GM21515 (cell line): ENCODE measurements around the gene ZNF407.

Source experiments
- ATAC-seq: cut with Tn5 transposase; IDR thresholded peaks from one replicate; pipeline ENCODE4 v1.9.1; 2021; ENCODE audit not compliant: unreplicated experiment

The ZNF407 gene

DNA sequence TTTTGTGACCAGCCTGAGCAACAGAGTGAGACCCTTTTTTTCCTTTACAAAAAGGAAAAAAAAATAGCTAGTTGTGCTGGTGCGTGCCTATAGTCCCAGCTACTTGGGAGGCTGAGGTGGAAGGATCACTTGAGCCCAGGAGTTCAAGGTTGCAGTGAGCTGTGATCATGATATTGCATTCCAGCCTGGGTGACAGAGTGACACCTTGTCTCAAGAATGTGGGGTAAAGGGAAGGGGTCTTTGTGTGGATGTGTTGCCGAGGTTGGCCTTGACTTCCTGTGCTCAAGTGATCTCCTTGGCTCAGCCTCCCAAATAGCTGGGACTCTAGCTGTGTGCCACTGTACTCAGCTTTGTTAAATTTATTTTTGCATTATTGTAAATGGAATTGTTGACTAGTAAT, 120.6 kb downstream of the ZNF407 start:
- ATAC-seq: no peak

DNA sequence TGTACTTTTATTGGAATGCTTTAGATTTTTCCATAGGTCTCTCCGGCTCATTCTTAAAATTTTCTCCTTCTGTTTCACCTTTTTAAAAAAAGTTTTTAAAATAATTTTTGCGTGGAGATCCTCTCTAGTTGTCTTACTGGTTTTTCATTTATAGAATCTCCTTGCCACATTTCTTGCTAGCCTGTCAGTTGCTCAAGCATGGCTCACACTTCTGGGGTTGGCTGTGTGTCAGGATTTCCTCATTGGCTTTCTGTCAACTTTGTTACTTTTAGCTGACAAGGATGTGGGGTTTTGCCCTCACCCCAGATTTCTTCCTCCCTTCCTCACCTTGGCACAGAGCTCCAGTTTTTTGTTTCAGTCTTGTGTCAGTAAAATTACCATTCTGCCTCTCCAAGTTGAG, 124.6 kb downstream of the ZNF407 start:
- ATAC-seq: no peak

DNA sequence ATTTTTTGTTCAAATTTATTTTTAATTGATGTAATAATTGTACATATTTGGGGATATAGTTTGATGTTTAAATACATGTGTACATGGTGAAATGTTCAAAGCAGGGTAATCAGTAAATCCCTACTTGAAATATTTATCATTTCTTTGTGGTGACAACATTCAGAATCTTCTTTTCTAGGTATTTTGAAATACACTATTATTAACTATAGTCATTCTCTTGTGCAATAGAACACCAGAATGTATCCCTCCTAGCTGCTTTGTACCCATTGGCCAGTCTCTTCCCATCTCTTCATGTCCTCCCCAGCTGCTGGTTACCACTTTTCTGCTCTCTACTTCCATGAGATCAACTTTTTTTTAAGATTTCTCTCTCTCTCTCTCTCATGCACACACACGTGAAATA, 126.5 kb downstream of the ZNF407 start:
- ATAC-seq: no peak

DNA sequence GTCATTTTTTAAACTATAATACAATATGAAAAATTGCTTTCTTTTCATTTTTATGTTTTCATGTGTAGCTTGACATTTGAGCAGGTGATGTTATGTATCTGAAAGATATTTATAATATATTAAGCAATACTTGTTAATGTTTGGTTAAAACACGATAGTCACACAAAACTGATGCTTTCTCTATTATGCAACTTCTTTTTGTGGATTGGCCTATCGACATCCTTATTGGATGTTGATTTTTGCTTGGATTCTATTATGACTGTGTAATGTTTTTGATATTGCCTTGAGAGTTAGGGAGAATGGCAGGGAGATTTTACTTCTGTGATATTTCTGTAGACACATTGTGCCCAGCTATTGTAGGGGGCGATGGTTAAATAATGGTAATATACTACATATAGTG, 128.0 kb downstream of the ZNF407 start:
- ATAC-seq: no peak

DNA sequence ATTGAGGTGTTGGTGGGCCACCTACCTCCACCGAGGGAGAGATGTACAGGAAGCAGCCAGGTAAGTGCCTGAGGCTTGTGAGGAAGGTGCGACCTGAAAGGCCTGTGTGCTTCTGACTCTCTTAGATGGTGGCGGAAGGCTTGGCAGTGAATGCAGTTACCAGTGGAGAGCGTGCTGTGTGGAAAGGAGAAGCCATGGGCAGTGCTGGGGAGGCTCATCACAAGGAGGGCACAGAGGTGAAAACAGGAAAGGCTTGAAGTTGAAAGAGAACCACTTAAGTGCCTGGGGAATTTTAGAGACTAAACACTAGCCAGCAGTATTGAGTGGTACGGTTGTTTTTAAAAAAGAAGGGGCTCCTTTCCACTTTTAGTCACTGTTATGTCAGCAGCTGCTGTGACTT, 130.9 kb downstream of the ZNF407 start:
- no peak for ATAC-seq

DNA sequence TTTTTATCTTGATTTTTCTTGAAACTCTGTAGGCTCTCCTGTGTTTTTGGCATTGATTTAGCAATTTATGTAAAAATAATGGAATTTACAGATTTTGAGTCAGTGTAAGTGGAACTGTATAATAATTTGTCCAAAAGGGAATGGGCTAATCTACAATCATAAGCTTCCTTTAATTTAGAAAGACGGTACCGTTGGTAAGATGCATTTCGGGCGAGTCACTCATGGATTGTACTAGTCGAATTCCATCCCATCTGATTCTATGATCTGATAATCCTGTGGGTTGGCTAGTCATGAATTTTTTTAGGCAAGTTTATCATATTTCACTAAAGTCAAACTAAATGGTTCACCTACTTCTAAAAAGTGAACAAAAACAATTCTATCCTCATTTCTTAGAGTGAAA, 133.4 kb downstream of the ZNF407 start:
- ATAC-seq: no peak

DNA sequence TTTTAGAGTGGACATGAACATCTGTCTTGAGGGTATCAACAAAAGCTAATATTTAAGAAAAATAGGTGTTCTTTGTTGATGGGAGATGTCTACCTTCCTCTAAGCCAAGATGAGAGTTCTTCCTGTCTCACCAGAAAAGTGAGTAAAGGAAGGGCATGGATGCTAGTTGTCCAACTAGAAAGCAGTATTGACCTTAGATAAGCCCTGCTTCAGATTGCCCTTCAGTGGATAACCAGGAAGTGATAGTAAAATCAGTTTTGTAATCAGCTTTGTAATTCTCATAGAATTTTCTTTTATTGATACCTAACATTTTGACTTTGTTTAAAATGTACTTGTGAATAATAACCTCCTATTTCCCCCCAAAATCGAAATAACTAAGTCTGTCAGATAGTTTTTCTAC, 134.7 kb downstream of the ZNF407 start:
- no peak for ATAC-seq

DNA sequence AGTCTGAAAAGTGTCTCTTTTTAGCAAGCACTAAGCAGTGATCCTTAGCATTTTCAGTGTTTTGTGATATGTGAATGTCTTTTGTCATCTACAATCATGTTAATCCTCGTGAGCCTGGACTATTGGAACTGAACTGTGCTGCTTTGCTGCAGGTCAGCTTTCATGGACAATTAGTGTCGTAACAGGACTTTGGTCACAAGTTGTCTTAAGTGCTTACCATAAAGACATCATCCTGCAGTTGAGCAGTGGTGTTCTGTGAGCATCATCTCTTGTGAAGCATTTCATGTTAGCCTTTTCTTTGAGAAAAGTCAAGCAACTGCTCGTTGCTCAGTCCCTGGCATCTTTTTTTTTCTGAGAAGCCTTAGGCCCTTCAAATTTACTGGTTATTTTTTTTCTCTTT, 135.9 kb downstream of the ZNF407 start:
- ATAC-seq: no peak

DNA sequence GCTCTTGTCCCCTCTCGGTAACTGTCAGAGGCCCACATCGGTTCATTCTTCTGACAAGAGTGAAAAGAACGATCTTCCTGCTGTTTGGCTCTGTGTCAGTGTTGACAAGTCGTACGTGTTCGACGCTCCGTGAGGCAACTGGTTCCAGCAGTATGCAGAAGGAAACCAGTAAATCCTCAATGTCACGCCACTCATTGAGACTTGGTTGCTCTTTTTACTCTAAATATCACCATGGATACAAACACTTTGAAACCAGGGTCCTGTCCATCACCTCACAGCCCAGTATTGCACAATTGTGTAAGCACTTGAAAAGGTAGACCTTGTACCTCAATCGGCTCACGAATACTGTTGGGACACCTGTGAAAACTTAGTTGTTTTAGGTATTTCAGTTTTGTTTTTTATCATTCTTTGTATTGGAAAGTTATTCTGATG, 136.4 kb downstream of the ZNF407 start:
- ATAC-seq: no peak

DNA sequence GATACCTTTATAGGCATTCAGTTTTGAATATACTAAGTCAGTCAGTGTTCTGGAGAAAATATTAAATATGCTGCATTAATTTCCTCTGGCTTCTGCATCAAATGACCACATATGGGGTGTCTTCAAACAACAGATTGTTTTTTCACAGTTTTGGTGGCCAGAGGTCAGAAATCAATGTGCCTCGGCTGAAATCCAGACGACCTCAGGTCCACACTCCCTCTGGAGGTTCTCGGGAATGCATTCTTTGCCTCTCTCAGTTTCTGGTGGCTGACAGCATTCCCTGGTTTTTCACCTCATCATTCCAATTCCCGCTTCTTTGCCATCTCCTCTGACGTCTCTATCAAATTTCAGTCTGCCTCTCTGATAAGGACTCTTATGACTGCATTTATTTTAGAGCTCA, 142.3 kb downstream of the ZNF407 start:
- ATAC-seq: no peak

DNA sequence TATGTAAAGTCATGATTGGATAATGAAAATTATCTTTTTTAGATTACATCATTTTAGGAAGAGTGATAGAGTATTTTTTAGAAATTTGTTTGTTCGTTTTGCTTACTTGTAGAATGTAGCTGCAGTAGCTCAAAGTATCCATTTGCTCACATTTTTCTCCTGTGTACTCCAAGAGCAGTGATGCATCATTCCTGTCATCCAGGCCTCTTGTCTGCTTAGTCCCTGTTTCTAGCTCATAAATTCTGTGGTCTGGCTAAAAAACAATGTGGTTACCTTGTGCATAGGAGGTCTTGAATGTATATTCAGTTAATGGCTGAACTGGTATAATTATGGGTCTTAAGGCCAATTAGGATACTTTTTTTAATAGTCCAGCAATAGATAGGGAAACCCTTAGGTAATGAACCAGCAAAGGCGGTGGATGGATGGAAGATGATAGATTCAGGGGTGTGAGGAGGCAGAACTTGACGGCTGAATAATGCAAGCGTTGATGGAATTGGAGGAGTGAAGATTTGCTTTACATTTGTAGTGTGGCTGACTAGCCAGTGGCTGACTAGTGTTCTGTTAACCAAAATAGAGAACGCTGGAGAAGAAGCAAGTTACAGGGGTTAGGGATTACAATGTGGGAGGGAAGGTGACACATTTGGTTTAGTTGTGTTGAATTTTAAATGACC, 145.0 kb downstream of the ZNF407 start:
- ATAC-seq: no peak

DNA sequence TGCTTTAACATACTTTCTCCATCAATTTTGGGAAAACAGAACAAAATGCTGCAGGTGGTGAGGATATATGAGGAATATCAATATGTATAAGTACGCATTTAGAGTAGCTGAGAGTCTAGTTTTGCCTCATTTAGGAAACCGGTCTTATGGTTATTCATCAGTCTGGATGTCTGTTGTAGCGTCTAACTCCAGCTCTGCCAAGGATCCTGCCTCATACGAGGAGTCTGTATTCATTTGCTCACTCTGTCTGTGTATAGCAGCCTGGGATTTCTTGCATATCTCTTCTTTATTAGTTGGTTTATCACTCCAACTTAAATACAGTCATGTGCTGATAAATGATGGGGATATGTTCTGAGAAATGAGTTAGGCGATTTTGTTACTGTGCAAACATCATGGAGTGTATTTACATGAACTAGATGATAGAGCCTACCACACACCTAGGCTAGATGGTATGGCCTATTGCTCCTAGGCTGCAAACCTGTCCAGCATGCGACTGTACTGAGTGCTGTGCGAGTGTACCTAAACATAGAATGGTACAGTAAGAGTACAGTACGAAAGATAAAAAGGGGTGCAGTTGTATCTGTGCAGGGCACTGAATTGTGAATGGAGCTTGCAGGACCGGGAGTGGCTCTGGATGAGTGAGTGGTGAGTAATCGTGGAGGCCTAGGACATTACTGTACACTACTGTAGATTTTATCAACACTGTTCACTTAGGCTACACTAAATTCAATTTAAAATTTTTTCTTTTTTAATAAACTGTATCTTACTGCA, 148.1 kb downstream of the ZNF407 start:
- ATAC-seq: no peak

DNA sequence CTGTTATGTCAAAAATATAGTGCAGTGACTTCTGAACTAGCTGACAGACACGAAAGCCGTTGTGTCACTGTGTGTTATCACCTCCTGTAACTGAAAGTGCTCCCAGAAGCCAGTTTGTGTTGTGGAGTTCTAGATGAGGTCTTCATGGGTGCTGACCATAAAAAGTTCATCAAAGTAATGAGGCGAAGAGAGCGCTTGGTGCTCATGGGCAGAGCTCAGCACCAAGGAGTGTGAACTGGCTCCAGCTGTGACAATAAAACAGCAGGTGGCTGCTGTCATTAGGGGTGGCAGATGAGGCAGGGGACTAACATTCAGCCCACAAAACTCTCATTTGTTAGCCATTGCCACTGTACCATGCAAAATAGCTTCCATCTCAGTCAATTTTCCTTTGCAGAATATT, 151.1 kb downstream of the ZNF407 start:
- ATAC-seq: no peak

DNA sequence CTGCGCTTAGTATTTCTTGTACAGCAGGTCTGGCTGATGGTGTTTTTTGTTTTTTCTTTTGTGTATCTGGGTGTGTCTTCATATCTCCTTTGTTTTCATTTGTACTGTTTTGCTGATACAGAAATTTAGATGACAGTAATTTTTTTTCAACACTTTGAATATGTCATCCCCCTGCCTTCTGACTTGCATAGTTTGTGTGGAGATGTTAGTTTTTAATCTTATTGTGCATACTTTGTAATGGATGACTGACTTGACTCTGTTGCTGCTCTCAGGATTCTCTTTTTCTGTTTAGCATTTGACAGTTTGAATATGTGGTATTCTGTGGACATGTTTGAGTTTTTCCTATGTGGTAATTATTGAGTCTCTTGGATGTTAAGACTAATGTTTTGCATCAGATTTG, 161.3 kb downstream of the ZNF407 start:
- ATAC-seq: no peak

DNA sequence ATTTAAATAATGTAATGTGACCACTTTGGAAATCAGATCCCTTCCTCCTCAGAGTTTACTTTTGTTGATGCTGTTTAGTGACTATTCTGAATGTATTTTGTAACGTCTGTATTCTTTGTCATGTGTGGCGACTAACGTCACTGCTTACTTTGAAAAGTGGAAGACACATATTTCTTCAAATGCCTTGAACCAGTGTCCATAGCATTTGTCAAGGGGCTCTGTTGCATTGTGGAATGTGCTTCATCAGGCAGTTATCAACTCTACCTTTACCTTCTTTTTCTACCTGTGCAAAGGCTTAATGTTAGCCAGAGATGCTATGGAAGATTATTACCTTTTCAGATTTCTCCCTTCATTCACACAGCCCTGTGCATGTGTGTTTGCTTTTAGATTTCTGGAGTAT, 162.4 kb downstream of the ZNF407 start:
- ATAC-seq: no peak

DNA sequence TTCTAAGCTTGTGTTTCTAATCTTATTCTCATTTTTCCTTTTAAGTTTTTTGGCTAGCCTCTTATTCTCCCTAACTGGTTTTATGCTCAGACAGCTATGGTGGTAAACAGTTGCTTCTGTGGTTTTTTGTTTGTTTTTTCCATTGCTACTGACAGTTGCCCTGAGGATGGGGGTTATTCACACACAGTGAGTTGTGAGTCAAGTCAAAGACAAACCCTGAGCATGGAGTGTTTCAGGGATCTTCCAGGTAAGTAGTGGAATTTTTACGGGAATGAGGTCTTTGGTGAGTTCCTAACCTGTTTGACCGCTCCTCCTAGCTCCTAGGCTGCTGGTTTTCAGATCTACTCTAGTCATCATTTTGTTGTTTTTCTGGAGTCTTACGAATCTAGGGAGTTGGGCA, 162.8 kb downstream of the ZNF407 start:
- no peak for ATAC-seq

DNA sequence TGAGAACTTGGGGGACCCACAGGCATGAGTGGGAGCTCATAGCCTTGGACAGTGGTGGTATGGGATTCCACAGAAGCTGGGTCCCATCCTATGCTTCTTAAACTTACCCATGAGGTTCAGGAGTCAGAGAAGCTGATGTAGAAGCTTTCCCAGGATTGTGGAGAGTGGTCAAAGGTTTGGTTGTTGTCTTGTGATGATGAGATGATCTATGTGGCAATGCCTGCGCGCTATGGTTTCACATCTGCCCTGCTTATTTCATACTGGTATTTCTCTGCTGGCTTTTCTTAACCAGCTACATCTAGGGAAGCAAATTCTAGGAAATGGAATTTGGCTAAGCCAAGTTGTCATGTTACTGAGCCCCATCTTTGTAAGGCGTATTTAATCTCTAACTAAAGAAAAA, 168.6 kb downstream of the ZNF407 start:
- no peak for ATAC-seq

DNA sequence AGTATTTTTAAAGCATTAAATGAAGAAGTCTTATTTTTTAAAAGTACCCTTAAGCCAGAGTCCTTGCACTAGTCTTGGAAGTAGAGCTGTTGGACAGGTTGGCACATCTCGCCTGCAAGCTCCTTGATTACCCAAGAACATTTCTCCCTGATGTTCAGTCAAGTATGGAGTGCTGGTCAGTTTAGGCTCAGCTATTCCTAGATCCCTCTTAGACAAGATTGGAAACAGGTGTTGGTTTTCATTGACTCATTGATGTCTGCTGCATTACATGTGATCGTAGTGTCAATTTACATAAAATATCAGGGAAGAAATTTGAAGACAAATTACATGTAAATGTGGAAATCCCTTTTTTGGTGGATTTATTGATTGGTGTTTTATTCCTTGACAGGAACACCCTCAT, 170.4 kb downstream of the ZNF407 start:
- no peak for ATAC-seq

DNA sequence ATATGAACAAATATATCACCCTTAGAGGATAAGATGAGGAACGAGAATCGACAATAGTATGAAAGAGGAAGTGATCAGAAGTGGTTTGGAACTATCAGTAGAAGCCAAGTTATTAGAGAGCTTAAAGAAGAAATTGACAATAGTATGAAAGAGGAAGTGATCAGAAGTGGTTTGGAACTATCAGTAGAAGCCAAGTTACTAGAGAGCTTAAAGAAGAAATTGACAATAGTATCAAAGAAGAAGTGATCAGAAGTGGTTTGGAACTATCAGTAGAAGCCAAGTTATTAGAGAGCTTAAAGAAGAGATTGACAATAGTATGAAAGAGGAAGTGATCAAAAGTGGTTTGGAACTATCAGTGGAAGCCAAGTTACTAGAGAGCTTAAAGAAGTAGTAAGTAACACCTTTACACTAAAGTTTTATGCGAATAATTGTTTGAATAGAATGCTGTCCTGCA, 175.5 kb downstream of the ZNF407 start:
- ATAC-seq: peak; percentile 67

DNA sequence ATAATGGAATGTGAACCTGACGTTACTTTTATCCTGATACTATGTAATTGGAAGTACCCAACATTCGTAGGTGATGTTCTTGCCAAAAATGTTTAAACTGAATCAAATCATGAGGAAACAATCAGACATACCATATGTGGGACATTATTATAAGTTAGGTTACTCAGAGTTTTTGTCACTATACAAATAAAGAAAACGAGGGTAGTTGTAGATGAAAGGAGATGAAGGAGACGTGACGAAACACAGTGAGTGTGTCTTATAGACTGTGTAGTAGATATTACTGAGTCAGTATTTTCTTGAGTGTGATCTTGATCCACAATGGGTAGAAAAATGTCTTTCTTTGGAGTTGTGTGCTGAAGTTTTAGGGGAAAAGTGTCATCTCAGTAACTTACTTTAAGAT, 176.8 kb downstream of the ZNF407 start:
- no peak for ATAC-seq

DNA sequence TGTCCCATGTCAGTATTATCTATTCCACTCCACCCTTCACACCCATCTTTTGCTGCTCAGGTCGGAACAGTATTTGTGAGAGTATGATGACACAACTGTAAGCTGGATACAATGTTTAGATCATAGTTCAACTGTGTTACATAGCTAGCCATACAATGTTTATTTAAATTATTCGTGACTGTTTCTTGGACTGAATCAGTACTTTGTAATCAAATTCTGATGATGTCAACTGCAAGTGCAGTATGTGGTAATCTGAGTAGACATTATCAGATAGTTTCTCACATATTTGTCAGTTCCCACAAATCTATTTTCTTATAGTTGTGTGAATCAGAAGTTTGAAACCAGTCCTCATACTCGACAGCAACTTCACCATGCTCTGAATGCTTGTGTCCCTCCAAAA, 177.6 kb downstream of the ZNF407 start:
- no peak for ATAC-seq

DNA sequence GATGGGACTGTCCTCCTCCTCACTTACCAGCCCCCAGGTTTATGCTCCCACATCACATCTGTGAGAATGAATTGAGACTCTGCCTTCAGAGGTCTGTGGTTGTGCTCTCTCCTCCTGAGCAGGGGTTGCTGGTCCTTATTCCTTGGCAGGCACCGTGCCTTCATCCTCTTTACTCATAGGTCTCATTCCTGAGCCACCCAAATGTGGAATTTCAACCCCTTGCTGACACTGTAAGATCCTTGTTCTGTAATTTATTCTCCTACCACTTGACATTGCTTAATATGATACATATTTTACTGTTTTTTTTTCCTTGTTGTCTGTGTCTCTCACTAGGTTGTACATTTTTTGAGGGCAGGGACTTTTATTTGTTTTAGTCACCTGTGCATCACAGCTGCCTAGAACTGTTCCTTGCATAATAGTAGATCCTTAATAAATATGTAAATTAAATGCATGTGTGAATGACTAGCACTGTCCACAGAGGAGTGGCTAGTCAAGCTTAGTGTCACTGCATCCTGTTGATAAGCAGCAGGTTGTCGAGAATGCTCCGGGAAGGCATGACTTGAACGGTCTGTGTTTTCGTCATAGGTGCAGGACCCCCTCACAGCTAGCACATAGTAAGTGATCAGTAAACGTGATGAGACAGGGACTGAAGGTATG, 180.6 kb downstream of the ZNF407 start:
- no peak for ATAC-seq
